ENCODE data around the gene HOXB6.

DNA sequence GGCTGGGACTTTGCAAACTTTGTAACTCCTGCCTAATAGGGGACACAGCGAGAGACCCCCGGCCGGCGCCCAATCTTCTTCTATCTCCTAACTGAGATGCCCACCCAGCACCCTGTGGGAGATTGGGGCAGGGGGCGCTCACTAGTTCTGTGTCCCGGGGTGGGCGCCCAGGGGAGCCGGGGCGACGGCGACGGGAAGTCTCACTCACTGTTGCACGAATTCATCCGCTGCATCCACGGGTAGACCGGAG lies 7.3 kb downstream of the HOXB6 start:
- TF ChIP-seq, protein P1, sequence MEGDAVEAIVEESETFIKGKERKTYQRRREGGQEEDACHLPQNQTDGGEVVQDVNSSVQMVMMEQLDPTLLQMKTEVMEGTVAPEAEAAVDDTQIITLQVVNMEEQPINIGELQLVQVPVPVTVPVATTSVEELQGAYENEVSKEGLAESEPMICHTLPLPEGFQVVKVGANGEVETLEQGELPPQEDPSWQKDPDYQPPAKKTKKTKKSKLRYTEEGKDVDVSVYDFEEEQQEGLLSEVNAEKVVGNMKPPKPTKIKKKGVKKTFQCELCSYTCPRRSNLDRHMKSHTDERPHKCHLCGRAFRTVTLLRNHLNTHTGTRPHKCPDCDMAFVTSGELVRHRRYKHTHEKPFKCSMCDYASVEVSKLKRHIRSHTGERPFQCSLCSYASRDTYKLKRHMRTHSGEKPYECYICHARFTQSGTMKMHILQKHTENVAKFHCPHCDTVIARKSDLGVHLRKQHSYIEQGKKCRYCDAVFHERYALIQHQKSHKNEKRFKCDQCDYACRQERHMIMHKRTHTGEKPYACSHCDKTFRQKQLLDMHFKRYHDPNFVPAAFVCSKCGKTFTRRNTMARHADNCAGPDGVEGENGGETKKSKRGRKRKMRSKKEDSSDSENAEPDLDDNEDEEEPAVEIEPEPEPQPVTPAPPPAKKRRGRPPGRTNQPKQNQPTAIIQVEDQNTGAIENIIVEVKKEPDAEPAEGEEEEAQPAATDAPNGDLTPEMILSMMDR (IDR thresholded peaks at IDR 0.05), result no peak
- TF ChIP-seq POLR2A (IDR thresholded peaks at IDR 0.05) (no peak), POLR2AphosphoS5 (IDR thresholded peaks at IDR 0.05) (no peak)

Measured in upper lobe of left lung (tissue), 4 donors.